ENCODE data around the gene SBF2.

Gene SBF2

GRCh38 chr11:9772218-9772617 is 521.8 kb downstream of the SBF2 start:
- no peak for DNase-seq (ENCODE audit: low read depth in 1 of 2, low spot score in 1 of 2)

GRCh38 chr11:9771071-9771511 is 522.9 kb downstream of the SBF2 start:
- no peak overlapping the region for H3K27ac ChIP-seq (replicated peaks)
- DNase-seq (ENCODE audit: low read depth in 1 of 2, low spot score in 1 of 2), result no peak
- H3K4me3 ChIP-seq (replicated peaks; ENCODE audit: insufficient read depth, low read length), result no peak overlapping the region
- no peak for TF ChIP-seq CTCF (IDR thresholded peaks at IDR 0.05; ENCODE audit: insufficient read depth, low read length)
- no peak for TF ChIP-seq REST (IDR thresholded peaks at IDR 0.05; ENCODE audit: insufficient replicate concordance, low read depth)
- no peak for TF ChIP-seq GABPA (IDR thresholded peaks at IDR 0.05; ENCODE audit: low read depth)
- no peak for TF ChIP-seq SPI1 (IDR thresholded peaks at IDR 0.05; ENCODE audit: borderline replicate concordance, low read depth)
- TF ChIP-seq POLR2AphosphoS5 (IDR thresholded peaks at IDR 0.05; ENCODE audit: low read depth), result no peak
- no peaks in the 10 kb centered on the region for H3K27me3 ChIP-seq (ENCODE audit: insufficient read depth, poor library complexity, severe bottlenecking)

More at GRCh38 chr11:9772218-9772617, 521.8 kb downstream of the SBF2 start:
- TF ChIP-seq SPI1 (IDR thresholded peaks at IDR 0.05; ENCODE audit: borderline replicate concordance, low read depth) (no peak), GABPA (IDR thresholded peaks at IDR 0.05; ENCODE audit: low read depth) (no peak), REST (IDR thresholded peaks at IDR 0.05; ENCODE audit: insufficient replicate concordance, low read depth) (no peak), CTCF (IDR thresholded peaks at IDR 0.05; ENCODE audit: insufficient read depth, low read length) (no peak), POLR2AphosphoS5 (IDR thresholded peaks at IDR 0.05; ENCODE audit: low read depth) (no peak)
- Histone ChIP-seq H3K27me3 (ENCODE audit: insufficient read depth, poor library complexity, severe bottlenecking) (no peaks in the 10 kb centered on the region), H3K27ac (replicated peaks) (no peak overlapping the region), H3K4me3 (replicated peaks; ENCODE audit: insufficient read depth, low read length) (no peak overlapping the region)

GRCh38 chr11:9769621-9770020 is 524.4 kb downstream of the SBF2 start:
- DNase-seq (ENCODE audit: low read depth in 1 of 2, low spot score in 1 of 2), result no peak
- TF ChIP-seq GABPA (IDR thresholded peaks at IDR 0.05; ENCODE audit: low read depth) (no peak), POLR2AphosphoS5 (IDR thresholded peaks at IDR 0.05; ENCODE audit: low read depth) (no peak), SPI1 (IDR thresholded peaks at IDR 0.05; ENCODE audit: borderline replicate concordance, low read depth) (no peak)
- Histone ChIP-seq H3K27ac (replicated peaks) (no peak overlapping the region), H3K27me3 (ENCODE audit: insufficient read depth, poor library complexity, severe bottlenecking) (no peaks in the 10 kb centered on the region), H3K4me3 (replicated peaks; ENCODE audit: insufficient read depth, low read length) (no peak overlapping the region)

- TF ChIP-seq POLR2AphosphoS5 (IDR thresholded peaks at IDR 0.05; ENCODE audit: low read depth) (no peak), SPI1 (IDR thresholded peaks at IDR 0.05; ENCODE audit: borderline replicate concordance, low read depth) (no peak), GABPA (IDR thresholded peaks at IDR 0.05; ENCODE audit: low read depth) (no peak), CTCF (IDR thresholded peaks at IDR 0.05; ENCODE audit: insufficient read depth, low read length) (no peak), REST (IDR thresholded peaks at IDR 0.05; ENCODE audit: insufficient replicate concordance, low read depth) (no peak)
- no peaks in the 10 kb centered on the region for H3K27me3 ChIP-seq (ENCODE audit: insufficient read depth, poor library complexity, severe bottlenecking)
- H3K4me3 ChIP-seq (replicated peaks; ENCODE audit: insufficient read depth, low read length), result no peak overlapping the region
- H3K27ac ChIP-seq (replicated peaks), result no peak overlapping the region
- DNase-seq (ENCODE audit: low read depth in 1 of 2, low spot score in 1 of 2), result no peak
Observed at GRCh38 chr11:9765320-9766101, 528.5 kb downstream of the SBF2 start.
